T-helper 2 cell treated with Interferon-gamma antibody and Interleukin-4, amounts not matched to agents 100 ng/mL and 5 ng/mL, for 36 hours (primary cell): ENCODE measurements around the gene GDF15. TPM values are rescaled to one million over a fixed set of nuclear protein-coding genes. Genes with fewer than 3 reads are reported as not detected.

Experiments used
- total RNA-seq: library from RNA; stranded (reverse); gene quantifications from 2 replicates; pipeline ENCODE4 v1.2.3, GENCODE V29; 2022

Gene GDF15
- total RNA-seq, 1 donor from 2014 or later, result not detected

Other genes with a start within 250 kb of the GDF15 start
- gene PIK3R2, start 233.0 kb upstream of the GDF15 start, total RNA-seq, result 13.9 and 16.6 TPM in 2 replicates
- gene IFI30, start 212.3 kb upstream of the GDF15 start, total RNA-seq, result 60.7 and 61.5 TPM in 2 replicates
- gene MPV17L2, start 192.9 kb upstream of the GDF15 start, total RNA-seq, result 7.4 and 9.6 TPM in 2 replicates
- 3.5 and 4.7 TPM in 2 replicates for gene RAB3A, start 182.1 kb upstream of the GDF15 start, total RNA-seq
- not detected in 2 replicates for gene PDE4C, start 159.7 kb upstream of the GDF15 start, total RNA-seq
- 4.9 and 5.4 TPM in 2 replicates for gene IQCN, start 111.7 kb upstream of the GDF15 start, total RNA-seq
- 292 and 308 TPM in 2 replicates for gene JUND, start 104.5 kb upstream of the GDF15 start, total RNA-seq
- gene LSM4, start 63.1 kb upstream of the GDF15 start, total RNA-seq, result 170 and 178 TPM in 2 replicates
- gene PGPEP1, start 45.6 kb upstream of the GDF15 start, total RNA-seq, result 26.4 and 30.2 TPM in 2 replicates
- not detected in 2 replicates for gene LRRC25, start 11.5 kb downstream of the GDF15 start, total RNA-seq
- gene SSBP4, start 33.2 kb downstream of the GDF15 start, total RNA-seq, result 178 and 195 TPM in 2 replicates
- 22.6 and 26.0 TPM in 2 replicates for gene ISYNA1, start 52.0 kb downstream of the GDF15 start, total RNA-seq
- 23.3 and 23.4 TPM in 2 replicates for gene ELL, start 135.9 kb downstream of the GDF15 start, total RNA-seq
- gene FKBP8, start 157.4 kb downstream of the GDF15 start, total RNA-seq, result 191 and 201 TPM in 2 replicates
- 102 and 103 TPM in 2 replicates for gene KXD1, start 171.7 kb downstream of the GDF15 start, total RNA-seq
- gene UBA52, start 185.7 kb downstream of the GDF15 start, total RNA-seq, result 1,575 and 1,597 TPM in 2 replicates
- 93.8 and 96.1 TPM in 2 replicates for gene REX1BD, start 202.6 kb downstream of the GDF15 start, total RNA-seq
- not detected in 2 replicates for gene CRLF1, start 220.6 kb downstream of the GDF15 start, total RNA-seq
- not detected in 2 replicates for gene TMEM59L, start 226.7 kb downstream of the GDF15 start, total RNA-seq